H7 (cell line): Measurements from ENCODE around the gene OSM. TPM values are rescaled to one million over a fixed set of nuclear protein-coding genes. Genes with fewer than 3 reads are reported as not detected.
A peak's percentile ranks its signal among the peaks of the same experiment; 100 is the strongest.

Source experiments
- DNase-seq: peaks from one replicate; pipeline ENCODE4 v3.0.0; 2012
- H3K27me3 ChIP-seq: 2 replicates; pipeline ENCODE4 v1.6.0; 2011; ENCODE audit warnings: mild to moderate bottlenecking, low read length; ENCODE audit not compliant: control insufficient read depth, insufficient read depth
- H3K36me3 ChIP-seq: replicated peaks from 2 replicates; pipeline ENCODE4 v1.5.1; 2011; ENCODE audit warnings: low read length; ENCODE audit not compliant: control insufficient read depth, insufficient read depth
- H3K4me3 ChIP-seq: 2 replicates; pipeline ENCODE4 v1.5.1; 2011; ENCODE audit warnings: low read depth, mild to moderate bottlenecking, control low read depth, low read length, moderate library complexity; ENCODE audit not compliant: insufficient read depth
- total RNA-seq: library from RNA; depleted of rRNA; stranded (reverse); fragments of >200 nt; shearing (Covaris generic); gene quantifications from 2 replicates; pipeline ENCODE4 v1.2.3, GENCODE V29; 2014

The OSM gene
- total RNA-seq, 1 experiment from 2014 or later, result not detected

GRCh38 chr22:30268331-30268730 lies 1.7 kb upstream of the OSM start:
- no peak overlapping the region for H3K4me3 ChIP-seq
- H3K27me3 ChIP-seq, result peaks cover 3% of the 10 kb centered on the region
- DNase-seq, result no peak
- no peaks in the 10 kb centered on the region for H3K36me3 ChIP-seq

- DNase-seq, result no peak
- peaks cover 3% of the 10 kb centered on the region for H3K27me3 ChIP-seq
- H3K4me3 ChIP-seq, result no peak overlapping the region
- no peaks in the 10 kb centered on the region for H3K36me3 ChIP-seq
Observed at GRCh38 chr22:30267382-30268302, 991 bp upstream of the OSM start.

- DNase-seq, result peak; percentile 66
Observed at GRCh38 chr22:30265823-30266444, 717 bp downstream of the OSM start.

GRCh38 chr22:30265131-30265720 lies 1.4 kb downstream of the OSM start:
- no peak for DNase-seq
- Histone ChIP-seq H3K4me3 (no peak overlapping the region), H3K36me3 (no peaks in the 10 kb centered on the region), H3K27me3 (peaks cover 3% of the 10 kb centered on the region)

More at GRCh38 chr22:30265823-30266444, 717 bp downstream of the OSM start:
- Histone ChIP-seq H3K27me3 (peaks cover 3% of the 10 kb centered on the region), H3K4me3 (no peak overlapping the region), H3K36me3 (no peaks in the 10 kb centered on the region)

GRCh38 chr22:30263883-30264282 lies 2.8 kb downstream of the OSM start:
- H3K4me3 ChIP-seq, result no peak overlapping the region
- H3K36me3 ChIP-seq, result no peaks in the 10 kb centered on the region
- DNase-seq, result peak; percentile 54
- H3K27me3 ChIP-seq, result peaks cover 3% of the 10 kb centered on the region

- DNase-seq, result peak; percentile 95
- no peaks in the 10 kb centered on the region for H3K36me3 ChIP-seq
- peaks cover 3% of the 10 kb centered on the region for H3K27me3 ChIP-seq
- H3K4me3 ChIP-seq, result no peak overlapping the region
Observed at GRCh38 chr22:30262917-30263741, 3.5 kb downstream of the OSM start.

- no peak for DNase-seq
- Histone ChIP-seq H3K27me3 (peaks cover 3% of the 10 kb centered on the region), H3K36me3 (no peaks in the 10 kb centered on the region), H3K4me3 (no peak overlapping the region)
Observed at GRCh38 chr22:30262112-30262511, 4.5 kb downstream of the OSM start.

- peaks cover 3% of the 10 kb centered on the region for H3K27me3 ChIP-seq
- no peak overlapping the region for H3K4me3 ChIP-seq
- no peaks in the 10 kb centered on the region for H3K36me3 ChIP-seq
- no peak for DNase-seq
Observed at GRCh38 chr22:30261134-30261533, 5.5 kb downstream of the OSM start.

- no peaks in the 10 kb centered on the region for H3K36me3 ChIP-seq
- peaks cover 3% of the 10 kb centered on the region for H3K27me3 ChIP-seq
- no peak for DNase-seq
- no peak overlapping the region for H3K4me3 ChIP-seq
Observed at GRCh38 chr22:30260682-30261081, 6.0 kb downstream of the OSM start.

- DNase-seq, result no peak
- Histone ChIP-seq H3K4me3 (no peak overlapping the region), H3K36me3 (no peaks in the 10 kb centered on the region), H3K27me3 (peaks cover 3% of the 10 kb centered on the region)
Observed at GRCh38 chr22:30260276-30260675, 6.4 kb downstream of the OSM start.

- peak; percentile 68 for DNase-seq
- Histone ChIP-seq H3K36me3 (no peaks in the 10 kb centered on the region; the same call in 1 of the 2 replicates), H3K4me3 (no peak overlapping the region), H3K27me3 (no peaks in the 10 kb centered on the region)
Observed at GRCh38 chr22:30254314-30254713, 12.3 kb downstream of the OSM start.

- H3K36me3 ChIP-seq, result no peaks in the 10 kb centered on the region; the same call in 1 of the 2 replicates
- no peaks in the 10 kb centered on the region for H3K27me3 ChIP-seq
- peak; percentile 56 for DNase-seq
- no peak overlapping the region for H3K4me3 ChIP-seq
Observed at GRCh38 chr22:30253205-30253852, 13.3 kb downstream of the OSM start.

- Histone ChIP-seq H3K4me3 (no peak overlapping the region), H3K36me3 (no peaks in the 10 kb centered on the region; the same call in 1 of the 2 replicates), H3K27me3 (no peaks in the 10 kb centered on the region; the same call in 1 of the 2 replicates)
- peak; percentile 74 for DNase-seq
Observed at GRCh38 chr22:30252411-30253204, 14.0 kb downstream of the OSM start.
